Measurements from ENCODE around the gene EHBP1L1. TPM values are rescaled to one million over a fixed set of nuclear protein-coding genes. Genes with fewer than 3 reads are reported as not detected.

Gene EHBP1L1
- total and polyA plus RNA-seq, 2 of the 8 experiments (the other 6 are each of a cell fraction or from before 2014, with no cell fraction given) = 4.3 to 6.6 TPM

- no peak for TF ChIP-seq MAX (IDR thresholded peaks at IDR 0.05)
- no peak for TF ChIP-seq EP300 (IDR thresholded peaks at IDR 0.05; ENCODE audit: borderline replicate concordance in 1 of 2, low read depth in 2 of 2, low read length in 2 of 2)
- no peak for TF ChIP-seq YY1 (IDR thresholded peaks at IDR 0.05; ENCODE audit: low read depth, low read length)
- TF ChIP-seq KDM4A (IDR thresholded peaks at IDR 0.05; ENCODE audit: low read depth, low read length, severe bottlenecking) = no peak
Measured at GRCh38 chr11:65559951-65560537, 15.8 kb upstream of the EHBP1L1 start (continued).
